GM18499 (cell line): ENCODE results near the gene HAUS1.
A peak's percentile ranks its signal among the peaks of the same experiment; 100 is the strongest.
"Not testable (repeated sequence)": the region's sequence is repeated elsewhere in the genome, so short reads cannot be mapped to it uniquely, and the experiment has no call there.

Experiments used
- ATAC-seq: cut with Tn5 transposase; IDR thresholded peaks from one replicate; pipeline ENCODE4 v1.9.1; 2021; ENCODE audit warnings: moderate number of reproducible peaks; ENCODE audit not compliant: insufficient read depth, unreplicated experiment

HAUS1 gene

DNA sequence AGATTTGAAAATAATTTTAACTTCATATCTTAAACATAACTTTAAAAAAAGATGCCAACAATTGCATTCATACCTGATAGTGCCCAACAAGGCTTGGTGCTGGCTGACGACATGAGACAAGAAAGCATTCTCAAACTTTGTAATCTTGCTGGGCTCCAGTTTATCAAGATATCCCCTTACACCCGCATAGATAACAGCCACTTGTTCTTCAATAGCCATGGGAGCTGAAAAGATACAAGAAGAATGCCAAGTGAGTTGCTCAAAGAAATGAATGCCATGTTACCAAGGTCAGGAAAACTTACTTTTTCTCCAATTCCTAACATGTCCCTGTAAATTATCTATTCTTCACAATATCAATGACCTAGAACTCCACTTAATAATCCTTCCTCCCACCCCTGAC lies 19.8 kb upstream of the HAUS1 start:
- no peak for ATAC-seq

DNA sequence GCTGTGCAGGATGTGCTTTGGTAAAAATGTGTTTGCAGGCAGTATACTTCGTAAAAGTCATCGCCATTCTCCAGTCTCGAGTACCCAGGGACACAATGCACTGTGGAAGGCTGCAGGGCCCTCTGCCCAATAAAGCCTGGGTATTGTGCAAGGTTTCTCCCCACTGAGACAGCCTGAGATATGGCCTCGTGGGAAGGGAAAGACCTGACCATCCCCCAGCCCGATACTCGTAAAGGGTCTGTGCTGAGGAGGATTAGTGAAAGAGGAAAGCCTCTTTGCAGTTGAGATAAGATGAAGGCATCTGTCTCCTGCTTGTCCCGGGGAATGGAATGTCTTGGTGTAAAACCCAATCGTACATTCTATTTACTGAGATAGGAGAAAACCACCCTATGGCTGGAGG lies 15.7 kb upstream of the HAUS1 start:
- not testable (repeated sequence) for ATAC-seq

DNA sequence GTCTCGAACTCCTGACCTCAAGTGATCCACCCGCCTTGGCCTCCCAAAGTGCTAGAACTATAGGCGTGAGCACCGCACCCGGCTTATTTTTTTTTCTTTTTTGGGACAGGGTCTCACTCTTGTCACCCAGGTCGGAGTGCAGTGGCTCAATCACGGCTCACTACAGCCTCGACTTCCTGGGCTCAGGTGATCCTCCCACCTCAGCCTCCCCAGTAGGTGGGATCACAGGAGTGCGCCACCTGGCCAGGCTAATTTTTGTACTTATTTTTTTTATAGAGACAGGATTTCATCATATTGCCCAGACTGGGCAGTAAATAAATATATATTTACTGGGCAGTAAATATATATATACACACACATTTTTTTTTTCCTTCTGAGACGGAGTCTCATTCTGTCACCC lies 8.7 kb upstream of the HAUS1 start:
- no peak for ATAC-seq

DNA sequence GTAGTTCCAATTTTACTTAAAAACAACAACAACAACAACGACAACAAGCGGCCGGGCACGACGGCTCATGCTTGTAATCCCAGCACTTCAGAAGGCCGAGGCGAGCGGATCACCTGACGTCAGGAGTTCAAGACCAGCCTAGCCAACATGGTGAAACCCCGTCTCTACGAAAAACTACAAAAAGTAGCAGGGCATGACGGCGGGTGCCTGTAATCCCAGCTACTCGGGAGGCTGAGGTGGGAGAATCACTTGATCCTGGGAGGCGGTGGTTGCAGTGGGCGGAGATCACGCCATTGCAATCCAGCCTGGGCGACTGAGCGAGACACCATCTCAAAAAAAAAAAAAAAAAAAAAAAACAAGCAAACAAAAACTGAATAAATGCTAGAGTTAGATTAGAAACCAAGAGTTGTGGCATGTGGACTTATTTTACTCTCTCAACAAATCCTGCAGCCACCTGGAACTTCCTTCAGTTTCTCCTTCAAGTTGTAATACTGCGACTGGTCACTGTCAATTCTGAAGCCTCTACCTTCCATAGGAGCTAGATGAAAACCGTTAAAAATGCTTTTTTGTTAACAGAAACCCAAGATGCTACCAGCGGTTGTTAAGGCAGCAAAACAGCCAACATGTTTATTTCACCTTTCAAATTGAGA lies 7.4 kb upstream of the HAUS1 start:
- no peak for ATAC-seq

DNA sequence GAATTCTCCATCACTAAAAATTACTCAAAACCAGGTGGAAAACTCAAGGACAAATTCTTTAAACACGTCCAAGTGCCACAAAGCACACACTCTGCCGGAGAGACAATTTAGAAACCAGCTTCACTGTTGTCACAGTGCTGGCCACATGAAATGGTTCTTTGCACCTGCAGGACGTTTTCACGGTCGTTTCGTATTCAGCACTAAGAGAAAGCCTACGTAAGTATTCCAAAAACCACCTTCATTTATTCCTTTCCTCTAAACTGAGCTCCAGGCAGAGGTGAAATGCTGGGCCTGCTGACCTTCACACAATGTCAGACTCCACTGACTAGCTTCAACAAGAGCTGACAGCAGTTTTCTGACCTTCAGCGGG lies 6.8 kb upstream of the HAUS1 start:
- peak; percentile 5 for ATAC-seq

DNA sequence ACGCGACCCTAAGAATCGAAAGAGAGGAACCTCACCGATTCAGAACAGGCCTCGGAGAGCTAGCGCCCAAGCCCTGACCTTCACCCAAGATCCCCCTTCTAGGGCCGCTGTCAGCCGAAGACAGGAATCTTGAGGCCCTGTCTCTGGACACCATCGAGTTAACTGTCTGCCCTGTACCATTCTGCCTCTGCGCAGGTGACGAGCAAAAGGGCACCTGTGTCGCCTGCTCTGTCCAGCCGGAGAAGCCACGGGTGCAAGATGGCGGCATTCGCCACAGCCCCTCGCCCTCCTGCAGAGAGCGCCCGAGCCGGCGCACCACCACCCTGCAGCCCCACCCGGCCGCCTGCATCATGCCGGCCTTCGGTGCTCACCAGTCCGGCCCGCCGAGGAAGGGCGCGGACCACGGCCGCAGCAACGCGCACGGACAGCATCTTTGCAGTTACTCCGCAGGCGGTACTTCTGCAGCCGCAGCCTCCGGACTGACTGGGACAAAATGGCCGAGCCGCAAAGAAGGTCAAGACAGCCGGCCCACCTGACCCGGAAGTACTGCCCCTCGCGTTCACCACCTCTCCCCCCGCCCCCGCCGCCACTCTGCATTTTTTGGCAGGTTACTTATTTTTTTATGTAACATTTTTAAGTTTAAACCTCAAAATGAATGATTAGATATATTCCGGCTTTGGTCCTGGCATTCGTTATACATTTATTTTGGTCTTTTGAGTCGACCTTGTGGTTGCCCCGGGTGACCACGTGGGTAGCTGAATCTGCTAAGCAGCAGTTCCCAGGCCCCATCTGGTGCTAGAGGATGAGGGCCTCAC lies 6.2 kb upstream of the HAUS1 start, which contains the start of gene ATP5F1A:
Gene ATP5F1A, minus strand, starts transcription at position 496 of the 815 bp plus-strand sequence. Its CDS starts 65 bp downstream, at position 431.
- peak; percentile 60 for ATAC-seq

DNA sequence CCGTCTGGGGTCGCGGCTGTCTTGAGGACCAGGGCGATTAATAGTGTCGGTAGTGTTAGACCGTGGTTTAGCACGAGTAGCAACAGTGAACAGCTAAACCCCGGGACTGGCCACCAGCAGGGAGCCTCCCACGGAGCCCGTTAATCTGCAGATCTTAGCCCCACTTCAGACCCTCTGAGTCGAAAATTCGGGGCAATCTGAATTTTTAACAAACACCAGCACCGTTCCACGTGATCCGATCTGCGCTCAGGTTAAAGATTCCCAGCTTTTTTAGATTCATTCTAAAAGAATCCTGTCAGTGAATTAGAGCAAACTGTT lies 5.6 kb upstream of the HAUS1 start:
- ATAC-seq, result no peak

DNA sequence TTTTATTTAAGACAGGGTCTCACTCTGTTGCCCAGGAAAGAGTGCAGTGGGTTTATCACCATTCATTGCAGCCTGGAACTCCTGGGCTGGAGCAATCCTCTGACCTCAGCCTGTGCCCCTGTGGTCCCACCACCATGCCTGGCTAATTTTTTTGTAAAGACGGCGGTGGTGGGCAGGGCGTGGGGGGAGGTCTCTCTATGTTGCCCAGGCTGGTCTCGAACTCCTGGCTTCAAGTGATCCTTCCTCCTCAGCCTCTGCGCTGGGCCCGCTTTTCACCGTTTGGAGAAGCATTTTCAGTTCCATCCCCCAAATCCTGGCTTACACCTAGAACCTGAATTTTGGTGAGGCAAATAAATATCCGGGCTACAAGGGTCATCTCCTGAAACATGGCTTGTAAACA lies 4.7 kb upstream of the HAUS1 start:
- no peak for ATAC-seq

DNA sequence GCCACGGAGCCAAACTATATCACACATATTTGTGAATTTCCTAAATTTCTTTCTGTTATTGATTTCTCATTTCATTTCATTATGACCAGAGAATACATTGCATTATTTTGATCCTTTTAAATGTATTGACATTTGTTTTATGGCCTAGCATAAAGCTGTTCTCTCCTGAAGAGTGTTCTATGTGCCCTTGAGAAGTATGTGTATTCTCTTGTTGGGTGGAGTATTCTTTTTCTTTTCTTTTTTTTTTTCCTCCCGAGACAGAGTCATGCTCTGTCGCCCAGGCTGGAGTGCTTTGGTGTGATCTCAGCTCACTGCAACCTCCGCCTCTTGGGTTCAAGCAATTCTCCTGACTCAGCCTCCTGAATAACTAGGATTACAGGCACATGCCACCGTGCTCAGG lies 5.2 kb downstream of the HAUS1 start:
- ATAC-seq, result no peak

DNA sequence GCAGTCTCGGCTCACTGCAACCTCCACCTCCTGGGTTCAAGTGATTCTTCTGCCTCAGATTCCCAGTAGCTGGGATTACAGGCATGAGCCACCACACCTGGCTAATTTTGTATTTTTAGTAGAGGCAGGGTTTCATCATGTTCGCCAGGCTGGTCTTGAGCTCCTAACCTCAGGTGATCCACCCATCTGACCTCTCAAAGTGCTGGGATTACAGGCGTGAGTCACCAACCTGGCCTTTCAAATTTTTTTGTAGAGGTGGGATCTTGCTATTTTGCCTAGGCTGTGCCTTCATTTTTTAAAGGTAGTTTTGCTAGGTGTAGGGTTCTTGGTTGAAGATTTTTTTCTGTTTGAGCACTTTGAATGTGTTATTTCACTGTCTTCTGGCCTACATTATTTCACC lies 6.2 kb downstream of the HAUS1 start:
- no peak for ATAC-seq

DNA sequence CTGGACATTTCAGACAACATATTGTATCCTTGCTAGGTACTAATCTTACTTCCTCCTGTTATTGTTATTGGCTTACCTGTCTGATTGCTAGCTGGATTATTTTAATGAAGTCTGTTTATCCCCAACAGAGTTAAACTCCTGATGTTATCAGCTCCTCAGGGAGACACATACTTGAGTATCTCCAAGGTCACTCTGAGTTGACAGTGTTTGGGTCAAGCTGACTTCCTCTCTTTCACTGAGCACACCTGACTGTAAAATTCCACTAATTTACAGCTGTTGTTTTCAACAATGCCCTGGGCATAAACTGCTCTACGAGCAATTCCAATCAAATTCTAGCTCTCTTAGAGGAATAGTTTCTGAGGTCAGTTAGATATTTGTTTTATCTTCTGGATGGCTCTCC lies 9.6 kb downstream of the HAUS1 start:
- no peak for ATAC-seq

DNA sequence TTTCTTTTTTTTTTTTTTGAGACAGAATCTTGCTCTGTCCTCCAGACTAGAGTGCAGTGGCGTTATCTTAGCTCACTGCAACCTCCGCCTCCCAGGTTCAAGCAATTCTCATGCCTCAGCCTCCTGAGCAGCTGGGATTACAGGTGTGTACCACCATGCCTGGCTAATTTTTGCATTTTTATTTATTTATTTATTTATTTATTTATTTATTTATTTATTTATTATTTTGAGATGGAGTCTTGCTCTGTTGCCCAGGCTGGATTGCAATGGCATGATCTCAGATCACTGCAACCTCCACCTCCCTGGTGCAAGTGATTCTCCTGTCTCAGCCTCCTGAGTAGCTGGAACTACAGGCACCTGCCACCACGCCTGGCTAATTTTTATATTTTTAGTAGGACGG lies 22.4 kb downstream of the HAUS1 start:
- ATAC-seq, result not testable (repeated sequence)

DNA sequence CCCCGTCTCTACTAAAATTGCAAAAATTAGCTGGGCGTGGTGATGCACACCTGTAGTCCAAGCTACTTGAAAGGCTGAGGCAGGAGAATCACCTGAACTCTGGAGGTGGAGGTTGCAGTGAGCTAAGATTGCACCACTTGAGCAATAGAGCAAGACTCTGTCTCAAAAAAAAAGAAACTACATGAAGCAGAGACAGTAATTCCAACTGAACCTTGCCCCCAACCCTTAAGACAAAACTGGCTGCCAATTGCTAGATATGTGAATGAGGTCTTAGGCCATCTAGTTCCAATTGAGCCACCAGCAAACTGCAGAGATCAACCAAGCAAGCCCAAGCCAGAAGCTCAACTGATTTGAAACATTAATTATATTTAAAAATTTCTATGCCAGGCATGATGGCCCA lies 25.9 kb downstream of the HAUS1 start:
- ATAC-seq, result no peak

DNA sequence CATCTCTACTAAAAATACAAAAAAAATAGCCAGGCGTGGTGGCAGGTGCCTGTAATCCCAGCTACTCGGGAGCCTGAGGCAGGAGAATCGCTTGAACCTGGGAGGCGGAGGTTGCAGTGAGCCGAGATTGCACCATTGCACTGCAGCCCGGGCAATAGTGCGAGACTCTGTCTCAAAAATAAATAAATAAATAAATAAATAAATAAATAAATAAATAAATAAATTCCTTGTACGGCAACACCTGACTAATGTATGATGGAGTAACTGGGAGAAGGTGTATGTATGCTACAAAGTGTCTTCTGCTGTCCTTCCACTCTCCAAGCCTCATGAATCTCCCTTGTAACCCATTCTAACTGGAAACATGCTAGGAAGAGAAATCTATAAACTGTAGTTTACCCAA lies 26.4 kb downstream of the HAUS1 start:
- ATAC-seq, result not testable (repeated sequence)

DNA sequence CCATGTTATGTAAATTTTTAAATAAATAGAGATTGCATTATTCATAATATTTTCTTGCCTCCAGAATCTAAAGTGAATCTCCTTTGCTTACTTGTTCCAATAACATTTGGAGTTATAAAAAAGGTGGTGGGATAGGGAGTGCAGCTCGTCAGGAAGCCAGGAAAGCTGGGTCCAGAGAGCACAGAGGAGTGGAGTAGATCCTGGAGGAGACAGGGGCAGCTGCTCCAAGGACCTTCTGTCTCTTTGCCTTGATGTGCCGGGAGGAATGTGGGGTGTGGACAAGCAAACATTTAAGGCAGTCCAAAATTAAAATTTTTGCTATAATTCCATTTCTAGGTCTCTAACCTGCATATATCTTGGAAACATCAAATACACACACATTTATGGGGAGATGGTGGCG lies 29.3 kb downstream of the HAUS1 start:
- ATAC-seq, result no peak

DNA sequence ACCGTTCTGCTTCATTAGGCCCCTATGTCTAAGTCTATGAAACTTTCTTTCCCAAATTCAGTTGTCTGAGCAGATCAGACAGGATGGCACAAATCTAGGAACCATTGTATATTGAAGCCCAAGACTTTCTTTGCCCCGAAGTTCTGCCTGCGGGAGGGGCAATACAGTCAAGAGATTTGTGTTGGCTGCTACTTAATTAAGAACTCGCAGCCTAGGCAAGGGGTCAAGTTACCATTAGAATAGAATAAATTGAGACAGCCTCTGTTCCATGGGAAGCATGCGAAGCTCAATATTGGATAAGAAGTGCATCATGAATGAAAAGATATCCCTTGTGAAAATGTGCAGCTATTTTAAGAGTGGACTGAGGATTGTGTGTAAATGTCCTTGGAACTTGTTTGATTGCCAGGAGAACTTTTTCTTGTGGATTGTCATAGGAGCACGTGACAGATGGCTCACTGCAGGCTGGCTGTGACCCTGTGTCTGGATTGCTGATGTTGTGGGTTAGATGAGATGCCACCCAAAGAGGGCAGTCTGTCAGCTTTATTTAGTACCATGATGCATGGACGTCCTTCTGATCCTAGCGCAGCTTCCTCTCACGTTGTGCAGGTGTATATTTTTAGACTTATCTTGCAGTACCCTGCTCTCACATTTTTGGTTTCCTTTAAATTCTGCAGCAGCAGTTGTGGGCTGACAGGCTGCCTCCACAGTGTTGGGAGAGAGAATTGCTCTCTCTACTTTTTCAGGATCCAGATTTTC lies 30.9 kb downstream of the HAUS1 start:
- no peak for ATAC-seq

DNA sequence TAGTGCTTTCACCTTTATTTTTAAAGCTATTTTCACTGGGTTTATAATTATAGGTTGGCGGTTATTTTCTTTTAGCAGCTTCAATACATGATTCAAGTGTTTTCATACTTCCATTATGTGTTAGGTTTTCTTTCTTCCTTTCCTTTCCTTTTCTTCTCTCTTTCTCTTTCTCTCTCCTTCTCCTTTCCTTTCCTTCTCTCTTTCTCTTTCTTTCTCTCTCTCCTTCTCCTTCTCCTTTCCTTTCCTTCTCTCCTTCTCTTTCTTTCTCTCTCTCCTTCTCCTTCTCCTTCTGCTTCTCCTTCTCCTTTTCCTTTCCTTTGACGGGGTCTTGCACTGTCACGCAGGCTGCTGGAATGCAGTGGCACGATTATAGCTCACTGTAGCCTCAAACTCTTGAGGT lies 36.0 kb downstream of the HAUS1 start:
- ATAC-seq, result no peak

DNA sequence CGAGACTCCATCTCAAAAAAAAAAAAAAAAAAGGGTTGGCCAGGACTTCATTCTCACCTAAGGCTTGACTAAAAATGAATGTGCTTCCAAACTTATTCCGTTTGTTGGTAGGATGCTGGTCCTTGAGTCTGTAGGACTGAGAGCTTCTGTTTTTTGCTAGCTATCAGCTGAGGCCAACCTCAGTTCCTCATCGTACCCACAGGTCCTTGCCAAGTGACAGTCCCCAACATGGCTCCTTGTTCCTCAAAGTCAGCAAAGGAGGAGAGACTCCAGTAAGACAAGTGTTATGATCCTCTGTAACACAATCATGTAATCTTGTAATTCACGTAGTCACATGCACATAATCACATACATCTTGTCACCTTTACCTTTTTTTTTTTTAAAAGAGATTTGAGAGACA lies 37.0 kb downstream of the HAUS1 start:
- ATAC-seq, result no peak

DNA sequence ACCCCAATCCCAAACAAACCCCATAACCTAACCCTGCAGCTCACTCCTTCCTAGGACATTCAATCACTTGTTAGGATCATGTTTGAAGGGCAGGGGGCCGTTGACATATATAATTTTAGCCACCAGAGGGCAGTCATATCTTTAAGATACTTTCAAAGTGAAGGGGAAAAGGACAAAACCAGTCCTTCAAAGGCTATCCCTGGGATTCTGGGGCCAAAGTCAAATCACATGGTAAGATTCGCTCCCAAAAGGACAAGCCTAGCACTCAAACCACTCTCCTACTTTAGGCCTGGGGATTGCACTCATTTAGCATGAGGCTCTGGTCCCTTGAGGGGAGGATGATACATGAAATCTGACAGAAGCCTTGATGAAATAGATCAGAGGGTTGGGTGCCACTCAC lies 44.6 kb downstream of the HAUS1 start:
- ATAC-seq, result no peak

DNA sequence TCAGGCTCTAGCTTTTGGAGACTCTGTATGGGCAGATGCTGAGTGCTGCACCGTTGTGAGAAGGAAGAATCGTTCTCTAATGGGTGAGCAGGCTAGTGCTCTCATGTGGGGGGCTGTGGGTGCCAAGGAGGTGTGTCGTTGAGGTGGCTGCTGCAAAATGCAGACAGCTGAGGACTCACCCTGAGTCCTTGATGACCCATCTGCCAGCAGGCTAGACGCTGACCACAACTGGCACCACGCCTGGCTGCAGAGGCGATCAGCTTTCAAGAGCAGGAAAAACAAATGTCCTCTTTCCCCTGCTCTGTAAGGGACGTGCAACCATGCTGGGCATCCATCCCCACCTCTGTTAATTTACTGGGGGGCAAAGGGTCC lies 48.2 kb downstream of the HAUS1 start:
- no peak for ATAC-seq

DNA sequence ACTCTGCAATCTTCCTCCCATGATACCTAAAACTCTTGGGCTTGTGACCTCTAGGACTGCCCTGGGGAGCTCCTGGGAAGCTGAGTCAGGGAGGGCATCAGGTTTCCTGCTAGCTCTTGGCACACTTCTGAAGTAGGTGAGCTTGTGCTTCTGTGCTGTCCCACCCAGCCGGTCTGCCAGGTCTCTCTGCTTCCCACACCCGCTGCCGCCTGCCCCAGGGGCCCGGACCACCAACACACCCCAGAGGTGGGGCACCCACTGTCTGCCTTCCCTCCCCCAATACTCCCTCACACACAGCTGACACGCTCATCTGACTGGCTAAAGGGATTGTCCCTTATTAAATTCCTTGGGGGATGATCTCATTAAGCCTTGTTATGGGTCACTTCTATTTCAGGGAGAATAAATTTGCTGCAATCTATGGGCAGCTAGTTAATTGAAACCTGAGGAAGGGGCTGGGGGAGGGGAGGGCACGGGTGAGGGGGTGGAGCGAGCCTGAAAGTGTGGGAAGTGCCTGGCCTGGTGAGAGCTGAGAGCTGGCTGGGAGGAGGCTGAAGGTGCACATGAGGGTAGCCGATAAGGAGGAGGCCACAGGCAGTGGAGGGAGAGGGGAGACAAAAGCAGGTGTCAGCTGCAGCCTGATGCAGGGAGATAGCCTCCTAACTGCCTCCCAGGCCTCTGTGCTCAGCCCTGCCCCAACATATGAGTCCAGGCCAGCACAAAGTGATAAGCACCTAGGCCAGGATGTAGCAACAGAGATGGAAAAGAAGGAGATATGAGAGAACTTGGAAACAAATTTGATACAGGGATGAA lies 48.8 kb downstream of the HAUS1 start:
- no peak for ATAC-seq
